NCI-H345 treated with DMSO at 0.1 percent for 48 hours (cell line): Measurements from ENCODE around the gene CARMIL3.
A peak's percentile ranks its signal among the peaks of the same experiment; 100 is the strongest.
"Not testable (repeated sequence)": the region's sequence is repeated elsewhere in the genome, so short reads cannot be mapped to it uniquely, and the experiment has no call there.

Experiments
- DNase-seq: peaks from one replicate; lab custom pipeline; 2025; ENCODE audit not compliant: unreplicated experiment; lab: John Stamatoyannopoulos, UW

The CARMIL3 gene

GRCh38 chr14:24093207-24093900 is 41.5 kb downstream of the CARMIL3 start:
- DNase-seq: no peak

DNA sequence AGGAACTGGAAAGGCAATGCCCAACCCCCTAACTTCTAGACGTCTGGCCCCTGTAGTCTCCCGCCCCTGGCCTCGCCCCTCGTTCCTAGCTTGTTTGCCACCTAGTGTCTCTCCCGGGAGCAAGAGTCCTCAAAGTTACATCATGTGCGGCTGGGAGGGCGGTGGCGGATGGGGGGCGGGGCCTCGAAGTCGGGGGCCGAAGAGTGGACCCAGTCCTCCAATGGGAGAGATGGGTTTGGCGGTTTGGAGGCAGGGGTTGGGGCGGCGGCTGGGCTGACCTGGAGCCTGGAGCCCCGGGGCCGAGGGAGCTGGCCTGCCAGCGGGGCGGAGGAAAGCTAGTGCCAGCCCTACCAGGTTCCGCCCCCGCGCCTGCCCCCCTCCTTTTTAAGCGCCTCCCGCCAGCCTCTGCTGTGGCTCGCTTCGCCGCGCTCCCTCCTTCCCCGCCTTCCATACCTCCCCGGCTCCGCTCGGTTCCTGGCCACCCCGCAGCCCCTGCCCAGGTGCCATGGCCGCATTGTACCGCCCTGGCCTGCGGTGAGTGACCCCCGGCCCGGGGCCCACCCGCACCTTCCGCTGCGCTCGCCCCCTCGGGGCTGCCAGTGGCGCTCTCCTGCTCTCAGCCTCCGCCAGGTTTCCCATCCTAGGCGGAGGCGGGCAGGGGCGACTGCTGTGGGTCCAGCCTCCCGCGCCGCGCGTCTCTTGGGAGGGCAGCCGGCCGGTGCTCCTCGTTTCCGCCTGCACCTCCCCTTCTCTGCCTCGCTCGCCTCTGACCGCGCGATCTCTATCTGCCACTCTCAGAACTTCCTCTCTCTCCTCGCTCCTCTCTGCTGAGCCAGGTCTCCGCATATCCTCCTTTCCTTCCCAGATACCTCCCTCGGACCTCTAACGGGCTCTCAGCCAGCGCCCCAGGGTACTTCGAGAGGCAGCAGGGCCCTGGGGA is 42.4 kb downstream of the CARMIL3 start, which contains the start of gene PCK2:
PCK2 (plus strand) TSS at position 411 of the 940 bp plus-strand sequence; CDS start at position 506, 95 bp downstream.
- peak; percentile 70 for DNase-seq

DNA sequence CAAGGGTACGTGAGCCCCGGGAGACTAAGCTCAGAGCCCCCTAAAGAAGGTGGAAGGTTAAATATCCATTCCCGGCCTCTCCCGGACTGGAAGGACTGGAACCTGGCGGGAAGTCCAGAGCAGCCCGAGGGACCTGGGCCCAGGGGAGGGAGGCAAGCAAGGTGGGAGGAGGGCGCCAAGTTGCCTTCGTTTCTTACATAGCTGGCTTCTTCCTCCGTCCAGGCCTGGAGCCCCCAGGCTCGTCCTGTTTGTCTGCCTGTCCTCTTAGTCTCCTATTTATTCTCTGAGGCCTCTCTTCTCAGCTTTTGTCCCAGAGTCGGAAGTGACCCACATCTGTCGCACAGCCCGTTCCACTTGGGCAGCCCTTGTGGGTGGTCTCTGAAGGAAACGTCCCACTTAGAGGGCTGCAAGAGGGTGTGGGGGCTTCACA is 43.0 kb downstream of the CARMIL3 start:
- no peak for DNase-seq

GRCh38 chr14:24095271-24096068 is 43.7 kb downstream of the CARMIL3 start:
- no peak for DNase-seq

DNA sequence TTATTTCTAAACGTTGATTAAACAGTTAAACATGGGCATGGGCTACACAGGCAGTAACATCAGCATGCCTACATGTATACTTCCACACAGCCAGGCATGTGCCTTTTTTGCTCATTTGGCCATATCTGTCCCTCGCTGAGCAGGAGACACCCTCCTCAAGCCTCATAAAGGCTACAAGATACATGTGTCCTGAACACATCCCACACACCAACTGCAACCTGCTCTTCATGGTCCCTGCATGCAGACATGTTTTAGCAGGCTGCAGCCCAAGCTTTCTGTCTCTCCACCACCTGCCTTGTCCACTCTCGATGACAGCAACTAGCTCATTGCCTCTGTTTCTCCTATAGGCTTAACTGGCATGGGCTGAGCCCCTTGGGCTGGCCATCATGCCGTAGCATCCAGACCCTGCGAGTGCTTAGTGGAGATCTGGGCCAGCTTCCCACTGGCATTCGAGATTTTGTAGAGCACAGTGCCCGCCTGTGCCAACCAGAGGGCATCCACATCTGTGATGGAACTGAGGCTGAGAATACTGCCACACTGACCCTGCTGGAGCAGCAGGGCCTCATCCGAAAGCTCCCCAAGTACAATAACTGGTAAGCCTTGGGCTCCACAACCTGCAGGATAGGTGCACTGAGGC is 44.9 kb downstream of the CARMIL3 start:
- no peak for DNase-seq

GRCh38 chr14:24098229-24098926 is 46.6 kb downstream of the CARMIL3 start:
- DNase-seq: no peak

DNA sequence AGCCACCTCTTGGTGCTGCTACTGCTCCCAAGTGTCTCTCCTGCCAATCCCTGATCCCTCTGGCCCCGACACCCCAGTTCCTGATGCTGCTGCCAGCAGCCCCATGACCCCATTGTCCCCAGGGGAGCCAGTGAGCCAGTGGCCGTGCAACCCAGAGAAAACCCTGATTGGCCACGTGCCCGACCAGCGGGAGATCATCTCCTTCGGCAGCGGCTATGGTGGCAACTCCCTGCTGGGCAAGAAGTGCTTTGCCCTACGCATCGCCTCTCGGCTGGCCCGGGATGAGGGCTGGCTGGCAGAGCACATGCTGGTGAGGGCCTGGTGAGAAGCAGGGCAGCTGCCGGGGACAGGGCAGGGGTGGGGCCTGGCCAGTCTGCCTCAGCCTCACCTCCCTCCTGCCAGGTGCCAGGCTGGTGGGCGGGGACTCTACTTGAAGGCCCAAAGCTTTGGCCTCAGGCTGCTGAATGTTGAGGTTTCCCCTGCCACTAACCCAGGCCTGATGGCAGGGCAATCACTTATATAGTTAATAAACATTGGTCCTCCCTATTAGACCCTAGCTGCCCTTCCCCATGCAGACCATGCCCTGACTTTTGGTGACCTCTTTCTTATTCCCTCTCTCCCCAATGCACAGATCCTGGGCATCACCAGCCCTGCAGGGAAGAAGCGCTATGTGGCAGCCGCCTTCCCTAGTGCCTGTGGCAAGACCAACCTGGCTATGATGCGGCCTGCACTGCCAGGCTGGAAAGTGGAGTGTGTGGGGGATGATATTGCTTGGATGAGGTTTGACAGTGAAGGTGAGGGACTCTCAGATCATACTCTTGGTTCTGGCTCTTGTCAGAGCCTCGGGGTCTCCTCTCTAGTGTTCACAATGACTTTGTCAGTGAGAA is 47.4 kb downstream of the CARMIL3 start:
- peak; percentile 39 for DNase-seq

DNA sequence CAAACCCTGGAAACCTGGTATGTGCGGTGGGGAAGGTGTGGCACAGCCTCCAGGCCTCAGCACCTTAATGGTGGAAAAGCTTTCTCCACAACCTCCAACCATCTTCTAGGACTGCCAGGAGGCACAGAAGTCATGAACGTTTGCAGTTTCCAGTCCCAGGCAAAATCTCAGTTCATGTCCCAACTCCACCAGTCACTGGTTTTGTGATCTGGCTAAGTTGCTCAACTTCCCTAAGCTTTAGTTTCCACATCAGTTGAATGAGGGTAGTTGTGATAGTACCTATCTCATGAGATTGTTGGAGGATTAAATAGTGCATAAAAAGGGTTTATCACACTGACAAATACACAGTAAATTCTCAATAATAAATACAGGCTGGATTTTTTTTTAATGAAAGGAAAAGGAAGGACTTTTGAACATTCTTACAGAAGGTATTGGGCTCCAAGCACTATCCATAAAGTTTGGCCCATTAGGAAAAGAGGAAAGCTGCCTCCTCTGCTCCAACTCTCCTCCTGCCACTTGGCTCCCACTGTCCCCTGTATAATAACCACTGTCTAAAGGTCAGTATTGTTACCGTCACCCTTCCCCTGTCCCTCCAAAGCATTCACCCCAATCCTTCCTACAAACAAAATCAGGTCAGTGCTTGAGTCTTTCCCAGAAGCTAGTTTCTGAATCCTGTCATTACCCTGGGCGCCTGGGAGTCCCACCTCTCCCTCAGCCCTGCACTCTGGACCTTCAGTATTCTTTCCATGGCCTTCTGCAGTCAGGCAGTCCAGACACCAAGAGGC is 48.6 kb downstream of the CARMIL3 start:
- no peak for DNase-seq

- no peak for DNase-seq
Observed at GRCh38 chr14:24100982-24101494, 49.2 kb downstream of the CARMIL3 start.

DNA sequence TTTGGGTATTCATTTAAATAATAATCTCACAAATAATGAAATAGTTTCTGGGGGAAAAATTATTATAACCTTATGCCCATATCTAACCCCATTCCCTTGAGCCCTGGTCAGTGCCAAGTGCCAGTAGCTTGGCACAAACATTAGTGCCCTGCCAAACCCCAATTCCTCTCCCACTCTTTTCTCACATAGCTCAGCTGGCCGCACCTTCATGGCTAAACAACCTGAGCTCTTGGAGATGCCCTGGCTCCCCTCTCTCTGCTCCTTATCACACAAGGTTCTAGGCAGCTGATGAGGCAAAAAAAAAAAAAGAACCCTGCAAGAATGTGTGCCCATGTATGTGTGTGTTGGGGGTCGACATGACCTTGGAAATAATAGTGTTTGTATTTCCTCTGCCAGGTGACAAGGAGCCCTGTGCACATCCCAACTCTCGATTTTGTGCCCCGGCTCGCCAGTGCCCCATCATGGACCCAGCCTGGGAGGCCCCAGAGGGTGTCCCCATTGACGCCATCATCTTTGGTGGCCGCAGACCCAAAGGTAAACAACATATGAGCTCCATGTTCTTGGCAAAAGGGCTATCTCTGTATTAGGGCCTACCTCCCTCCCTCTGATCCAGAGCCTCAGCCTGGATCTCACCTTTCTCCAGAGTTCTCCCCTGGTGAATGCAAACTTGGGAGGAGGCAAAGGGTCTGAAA is 50.7 kb downstream of the CARMIL3 start:
- DNase-seq: no peak

DNA sequence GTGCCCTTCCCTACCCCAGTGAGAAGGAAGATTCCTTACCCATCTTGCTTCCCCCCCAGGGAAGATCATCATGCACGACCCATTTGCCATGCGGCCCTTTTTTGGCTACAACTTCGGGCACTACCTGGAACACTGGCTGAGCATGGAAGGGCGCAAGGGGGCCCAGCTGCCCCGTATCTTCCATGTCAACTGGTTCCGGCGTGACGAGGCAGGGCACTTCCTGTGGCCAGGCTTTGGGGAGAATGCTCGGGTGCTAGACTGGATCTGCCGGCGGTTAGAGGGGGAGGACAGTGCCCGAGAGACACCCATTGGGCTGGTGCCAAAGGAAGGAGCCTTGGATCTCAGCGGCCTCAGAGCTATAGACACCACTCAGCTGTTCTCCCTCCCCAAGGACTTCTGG is 51.6 kb downstream of the CARMIL3 start:
- DNase-seq: no peak

GRCh38 chr14:24105609-24106239 is 53.9 kb downstream of the CARMIL3 start:
- DNase-seq: not testable (repeated sequence)

DNA sequence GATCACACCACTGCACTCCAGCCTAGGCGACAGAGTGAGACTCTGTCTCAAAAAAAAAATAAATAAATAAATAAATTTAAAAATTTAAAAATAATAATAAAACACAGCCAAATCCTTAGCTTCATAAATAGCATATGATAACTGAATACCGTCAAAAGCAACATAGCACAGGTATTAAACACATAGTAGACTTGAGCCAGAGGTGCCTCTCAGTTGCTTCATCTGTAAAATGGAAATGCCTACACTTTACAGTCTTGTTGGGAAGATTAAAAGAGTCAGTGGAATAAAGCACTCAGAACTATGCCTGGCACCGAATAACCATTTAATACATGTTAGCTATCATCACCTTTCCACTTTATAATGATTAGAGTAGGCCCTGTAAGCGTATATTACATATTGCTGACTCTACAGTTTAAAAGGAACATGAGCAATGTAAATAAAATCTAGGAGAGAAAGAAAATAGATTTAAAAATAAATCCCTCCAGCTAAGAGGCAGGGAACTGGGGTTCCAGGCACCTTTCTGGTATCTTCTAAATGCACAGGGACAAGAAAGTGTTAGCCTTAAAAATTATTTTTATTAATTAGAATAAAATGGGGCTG is 55.0 kb downstream of the CARMIL3 start:
- DNase-seq: no peak

DNA sequence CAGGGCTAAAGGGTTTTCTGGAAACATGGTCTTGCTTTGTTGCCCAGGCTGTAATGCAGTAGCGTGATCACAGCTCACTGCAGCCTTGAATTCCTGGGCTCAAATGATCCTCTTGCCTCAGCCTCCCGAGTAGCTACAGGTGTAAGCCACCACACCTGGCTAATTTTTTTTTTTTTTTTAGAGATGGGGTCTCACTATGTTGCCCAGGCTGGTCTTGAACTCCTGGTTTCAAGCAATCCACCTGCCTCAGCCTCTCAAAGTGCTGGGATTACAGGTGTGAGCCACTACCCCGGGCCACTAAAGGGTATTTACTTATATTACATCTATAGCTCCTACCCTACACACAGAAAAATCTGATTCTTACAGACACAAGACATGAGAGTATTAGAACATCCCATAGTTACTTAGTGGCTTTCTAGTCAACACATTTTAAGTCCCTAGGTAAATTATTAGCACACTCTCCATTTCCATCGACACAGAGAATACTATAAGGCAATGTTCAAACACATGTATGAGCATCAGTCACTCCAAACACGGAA is 56.6 kb downstream of the CARMIL3 start:
- DNase-seq: no peak

DNA sequence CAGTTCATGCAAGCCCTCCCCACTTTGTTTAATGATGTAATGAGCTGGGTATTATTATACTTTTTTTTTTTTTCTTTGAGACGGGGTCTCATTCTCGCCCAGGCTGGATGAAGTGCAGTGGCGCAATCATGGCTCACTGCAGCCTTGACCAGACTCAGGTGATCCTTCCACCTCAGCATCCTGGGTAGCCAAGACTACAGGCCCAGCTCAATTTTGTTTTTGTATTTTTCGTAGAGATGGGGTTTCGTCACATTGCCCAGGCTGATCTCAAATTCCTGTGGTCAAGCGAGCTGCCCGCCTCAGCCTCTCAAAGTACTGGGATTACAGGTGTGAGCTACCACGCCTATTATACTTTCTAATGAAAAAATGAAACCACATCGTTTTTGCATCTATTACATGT is 58.3 kb downstream of the CARMIL3 start:
- DNase-seq: no peak

DNA sequence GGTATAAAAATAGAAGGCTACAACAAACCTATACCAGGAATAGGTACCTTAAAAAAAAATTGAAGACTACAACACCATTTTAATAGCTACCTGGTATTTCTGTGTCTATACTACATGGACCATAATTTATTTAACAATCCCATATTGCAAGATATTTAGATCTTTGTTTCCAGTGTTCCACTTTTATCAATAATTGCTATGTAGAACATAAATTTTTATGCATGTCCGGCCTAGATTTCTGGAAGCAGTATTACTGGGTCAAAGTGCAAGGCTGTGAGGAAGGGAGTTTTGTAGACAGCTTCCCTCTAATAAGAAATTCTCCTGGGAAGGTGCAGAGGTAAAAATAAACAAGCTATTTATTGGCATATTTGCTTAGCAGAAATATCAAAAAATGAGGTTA is 58.7 kb downstream of the CARMIL3 start:
- DNase-seq: no peak
